NB4 (cell line): ENCODE results near the gene HCN1.

Source experiments
- MYC ChIP-seq: IDR thresholded peaks from 2 replicates; pipeline ENCODE4 v1.6.1; 2011; ENCODE audit warnings: low read depth, low read length
- POLR2A ChIP-seq: IDR thresholded peaks from 2 replicates; pipeline ENCODE4 v1.6.1; 2011; ENCODE audit warnings: mild to moderate bottlenecking; ENCODE audit not compliant: insufficient read length; ENCODE audit errors: extremely low read depth
- TF ChIP-seq, protein P1 (sequence below): IDR thresholded peaks from one replicate; pipeline ENCODE4 v1.5.1; 2012; ENCODE audit warnings: low read depth, low read length
- TF ChIP-seq, protein P2 (sequence below): IDR thresholded peaks from 2 replicates; pipeline ENCODE4 v1.6.1; 2011; ENCODE audit warnings: low read depth, low read length

DNA sequence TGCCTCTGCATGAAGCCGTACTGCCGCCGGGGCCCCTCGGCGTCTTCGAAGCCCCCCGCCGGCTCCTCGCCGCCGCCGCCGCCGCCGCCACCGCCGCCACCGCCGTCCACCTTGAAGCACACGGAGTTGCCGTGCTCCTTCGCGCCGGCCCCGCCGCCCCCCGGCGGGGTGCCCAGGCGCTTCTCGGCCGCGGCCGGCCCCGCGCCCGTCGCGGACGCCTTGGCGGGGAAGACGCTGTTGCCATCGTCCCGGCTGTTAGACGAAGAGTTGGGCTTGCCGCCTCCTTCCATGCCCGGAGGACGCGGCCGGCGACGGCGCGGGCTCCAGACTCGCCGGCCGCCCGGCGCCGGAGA lies 400 bp downstream of the HCN1 start:
- TF ChIP-seq, protein P1, sequence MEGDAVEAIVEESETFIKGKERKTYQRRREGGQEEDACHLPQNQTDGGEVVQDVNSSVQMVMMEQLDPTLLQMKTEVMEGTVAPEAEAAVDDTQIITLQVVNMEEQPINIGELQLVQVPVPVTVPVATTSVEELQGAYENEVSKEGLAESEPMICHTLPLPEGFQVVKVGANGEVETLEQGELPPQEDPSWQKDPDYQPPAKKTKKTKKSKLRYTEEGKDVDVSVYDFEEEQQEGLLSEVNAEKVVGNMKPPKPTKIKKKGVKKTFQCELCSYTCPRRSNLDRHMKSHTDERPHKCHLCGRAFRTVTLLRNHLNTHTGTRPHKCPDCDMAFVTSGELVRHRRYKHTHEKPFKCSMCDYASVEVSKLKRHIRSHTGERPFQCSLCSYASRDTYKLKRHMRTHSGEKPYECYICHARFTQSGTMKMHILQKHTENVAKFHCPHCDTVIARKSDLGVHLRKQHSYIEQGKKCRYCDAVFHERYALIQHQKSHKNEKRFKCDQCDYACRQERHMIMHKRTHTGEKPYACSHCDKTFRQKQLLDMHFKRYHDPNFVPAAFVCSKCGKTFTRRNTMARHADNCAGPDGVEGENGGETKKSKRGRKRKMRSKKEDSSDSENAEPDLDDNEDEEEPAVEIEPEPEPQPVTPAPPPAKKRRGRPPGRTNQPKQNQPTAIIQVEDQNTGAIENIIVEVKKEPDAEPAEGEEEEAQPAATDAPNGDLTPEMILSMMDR, result no peak
- TF ChIP-seq POLR2A, result no peak
- TF ChIP-seq, protein P2, sequence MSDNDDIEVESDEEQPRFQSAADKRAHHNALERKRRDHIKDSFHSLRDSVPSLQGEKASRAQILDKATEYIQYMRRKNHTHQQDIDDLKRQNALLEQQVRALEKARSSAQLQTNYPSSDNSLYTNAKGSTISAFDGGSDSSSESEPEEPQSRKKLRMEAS, result no peak
- no peak for TF ChIP-seq MYC
